OCI-LY3 (cell line): ENCODE measurements around the gene ITGB1BP1.

Source experiments
- H2AFZ ChIP-seq: fragments of 200-600, 300-600 bp; shearing (Covaris generic); 2 replicates; pipeline ENCODE4 v1.6.0; 2014; ENCODE audit warnings: antibody characterized with exemption, low read depth, low read length
- H3K27ac ChIP-seq: fragments of 200-600, 300-600 bp; sonication (generic); 2 replicates; pipeline ENCODE4 v1.5.1; 2014; ENCODE audit warnings: mild to moderate bottlenecking, low read length, moderate library complexity, mixed read lengths
- H3K27me3 ChIP-seq: fragments of 200-600, 300-600 bp; sonication (generic); 2 replicates; pipeline ENCODE4 v1.6.1; 2014; ENCODE audit warnings: low read depth, low read length, mixed read lengths
- H3K36me3 ChIP-seq: fragments of 200-600, 300-600 bp; sonication (generic); replicated peaks from 2 replicates; pipeline ENCODE3; 2014; ENCODE audit warnings: low read depth, low read length, mixed read lengths
- H3K4me1 ChIP-seq: fragments of 300-600, 200-600 bp; sonication (generic); 2 replicates; pipeline ENCODE4 v1.6.1; 2014; ENCODE audit warnings: low read length, mixed read lengths
- H3K4me2 ChIP-seq: fragments of 200-600, 300-600 bp; sonication (generic); 2 replicates; pipeline ENCODE4 v1.6.1; 2014; ENCODE audit warnings: low read length, mixed read lengths
- H3K4me3 ChIP-seq: fragments of 300-600, 200-600 bp; sonication (generic); 2 replicates; pipeline ENCODE4 v1.5.1; 2014; ENCODE audit warnings: antibody characterized with exemption, mild to moderate bottlenecking, low read length, moderate library complexity
- H3K79me2 ChIP-seq: fragments of 300-600, 200-600 bp; shearing (Covaris generic); 2 replicates; pipeline ENCODE4 v1.6.1; 2014; ENCODE audit warnings: mild to moderate bottlenecking, low read length, mixed read lengths
- H3K9ac ChIP-seq: fragments of 300-600, 200-600 bp; shearing (Covaris generic); 2 replicates; pipeline ENCODE4 v1.6.0; 2014; ENCODE audit warnings: mild to moderate bottlenecking, low read length, moderate library complexity
- H3K9me3 ChIP-seq: fragments of 200-600, 300-600 bp; shearing (Covaris generic); 2 replicates; pipeline ENCODE4 v1.6.1; 2014; ENCODE audit warnings: low read length, mixed read lengths; ENCODE audit not compliant: insufficient read depth
- H4K20me1 ChIP-seq: fragments of 200-600, 300-600 bp; sonication (generic); 2 replicates; pipeline ENCODE4 v1.6.1; 2016; ENCODE audit warnings: low read length, mixed read lengths; ENCODE audit not compliant: insufficient read depth
- CTCF ChIP-seq: fragments of 200-600, 300-600 bp; sonication (generic); IDR thresholded peaks from 2 replicates; pipeline ENCODE4 v1.5.1; 2014; ENCODE audit warnings: antibody characterized with exemption, low read length, low read depth
- EZH2phosphoT487 ChIP-seq: fragments of 200-600 bp; shearing (Covaris generic); IDR thresholded peaks from 2 replicates; pipeline ENCODE4 v1.6.1; 2018; ENCODE audit warnings: antibody characterized with exemption, mixed run types, low read depth

ITGB1BP1 gene

GRCh38 chr2:9384521-9384920, 38.8 kb downstream of the ITGB1BP1 start:
- Histone ChIP-seq H3K4me3 (no peak overlapping the region), H3K4me1 (peaks cover 4% of the 10 kb centered on the region; the same call in 1 of the 2 replicates), H3K36me3 (no peaks in the 10 kb centered on the region), H3K9me3 (no peaks in the 10 kb centered on the region), H3K27ac (no peak overlapping the region), H3K79me2 (no peaks in the 10 kb centered on the region), H3K9ac (no peak overlapping the region), H3K4me2 (no peak overlapping the region), H2AFZ (no peak overlapping the region), H3K27me3 (no peaks in the 10 kb centered on the region), H4K20me1 (no peaks in the 10 kb centered on the region)
- TF ChIP-seq EZH2phosphoT487 (no peak), CTCF (no peak)

GRCh38 chr2:9382604-9383235, 40.6 kb downstream of the ITGB1BP1 start:
- H3K9me3 ChIP-seq = no peaks in the 10 kb centered on the region
- H3K4me2 ChIP-seq = no peak overlapping the region

GRCh38 chr2:9380702-9381628, 42.4 kb downstream of the ITGB1BP1 start:
- Histone ChIP-seq H3K4me1 (no peaks in the 10 kb centered on the region), H3K4me3 (no peak overlapping the region), H3K27ac (no peak overlapping the region), H4K20me1 (no peaks in the 10 kb centered on the region), H3K79me2 (no peaks in the 10 kb centered on the region), H3K4me2 (no peak overlapping the region), H3K9me3 (no peaks in the 10 kb centered on the region), H2AFZ (no peak overlapping the region), H3K27me3 (peaks cover 12% of the 10 kb centered on the region), H3K9ac (no peak overlapping the region), H3K36me3 (no peaks in the 10 kb centered on the region)
- TF ChIP-seq CTCF (no peak), EZH2phosphoT487 (no peak)

More at GRCh38 chr2:9382604-9383235, 40.6 kb downstream of the ITGB1BP1 start:
- Histone ChIP-seq H3K4me1 (no peaks in the 10 kb centered on the region), H3K36me3 (no peaks in the 10 kb centered on the region), H3K79me2 (no peaks in the 10 kb centered on the region), H3K4me3 (no peak overlapping the region), H3K9ac (no peak overlapping the region), H3K27me3 (no peaks in the 10 kb centered on the region), H2AFZ (no peak overlapping the region), H3K27ac (no peak overlapping the region), H4K20me1 (no peaks in the 10 kb centered on the region)
- TF ChIP-seq CTCF (no peak), EZH2phosphoT487 (no peak)

GRCh38 chr2:9379391-9379755, 44.0 kb downstream of the ITGB1BP1 start:
- Histone ChIP-seq H3K9ac (no peak overlapping the region), H3K4me2 (no peak overlapping the region), H3K36me3 (no peaks in the 10 kb centered on the region), H3K79me2 (no peaks in the 10 kb centered on the region), H3K27me3 (peaks cover 12% of the 10 kb centered on the region), H2AFZ (no peak overlapping the region), H3K4me1 (no peaks in the 10 kb centered on the region), H4K20me1 (no peaks in the 10 kb centered on the region), H3K4me3 (no peak overlapping the region), H3K9me3 (no peaks in the 10 kb centered on the region), H3K27ac (no peak overlapping the region)
- TF ChIP-seq EZH2phosphoT487 = no peak
- no peak for TF ChIP-seq CTCF
